SK-MEL-5 (cell line): Measurements from ENCODE around the gene RARB. TPM values are rescaled to one million over a fixed set of nuclear protein-coding genes. Genes with fewer than 3 reads are reported as not detected.

Source experiments
- DNase-seq: peaks from one replicate; pipeline ENCODE4 v3.0.0-alpha.2; 2016; ENCODE audit warnings: low read depth, low spot score
- in situ Hi-C: cut with HindIII; loops from 2 replicates; pipeline ENCODE4 v1.10.0; 2016; ENCODE audit warnings: low sequenced_read_pairs, high pct_unique_total_duplicates, low pct_unique_long_range_greater_than_20kb
- total RNA-seq: library from RNA; depleted of rRNA; stranded (reverse); fragments of >200 nt; shearing (Covaris generic); gene quantifications from 2 replicates; pipeline ENCODE4 v1.2.3, GENCODE V29; 2014

RARB gene
- total RNA-seq, 1 experiment from 2014 or later: 0.87 TPM

DNA sequence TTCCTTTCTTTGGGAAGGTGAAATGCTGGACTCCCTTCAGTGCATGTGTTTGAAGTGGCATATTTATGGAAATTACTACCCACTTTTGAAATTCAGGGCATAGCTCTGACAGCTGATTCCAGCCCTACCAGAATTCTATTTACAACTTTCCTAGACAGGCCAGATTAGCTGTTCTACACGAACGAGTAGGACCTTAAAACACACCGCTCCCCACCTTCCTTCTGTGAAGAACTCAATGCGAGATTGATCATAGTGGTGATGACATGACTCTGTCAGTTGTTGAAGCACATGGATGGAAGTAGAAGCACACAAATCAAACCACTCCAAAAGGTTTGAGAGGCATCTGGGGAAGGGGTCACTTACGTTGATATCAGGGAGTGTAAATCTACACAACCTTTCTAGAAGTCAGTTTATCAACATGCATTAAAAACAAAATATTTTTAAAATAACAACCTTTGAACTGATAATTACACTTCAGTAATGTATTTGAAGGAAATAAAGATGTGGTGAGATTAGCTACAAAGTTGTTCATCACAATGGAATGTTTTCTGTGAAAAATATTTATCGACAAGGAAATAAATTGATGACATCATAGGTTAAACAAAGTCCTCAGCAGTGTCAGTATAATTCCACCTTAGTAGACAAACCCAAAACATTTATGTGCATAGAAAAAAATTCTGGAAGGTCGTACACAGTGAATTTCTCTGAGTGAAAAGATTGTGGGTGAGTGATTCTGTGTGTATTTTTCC lies 29.8 kb downstream of the RARB start:
- in situ Hi-C loops: no loop called here
- DNase-seq: no peak

DNA sequence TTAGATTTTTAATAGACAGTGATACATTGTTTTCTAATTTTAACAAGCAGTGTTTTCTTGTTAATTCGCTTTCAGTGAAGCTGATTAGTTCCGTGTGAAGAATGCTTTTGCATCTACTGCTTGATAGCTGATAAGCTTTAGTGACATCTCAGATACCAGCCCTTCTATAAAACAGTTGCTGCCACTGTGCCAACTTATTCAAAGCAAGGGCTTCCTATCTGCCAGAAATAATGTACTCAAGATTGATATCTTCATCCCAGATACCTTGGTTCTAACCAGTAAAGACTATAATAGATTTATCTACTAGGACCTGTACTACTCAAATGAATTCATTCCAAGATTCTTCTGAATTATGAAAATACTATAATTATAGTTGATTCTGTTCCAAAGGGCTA lies 30.4 kb downstream of the RARB start:
- DNase-seq: no peak
- in situ Hi-C loops: no loop called here

DNA sequence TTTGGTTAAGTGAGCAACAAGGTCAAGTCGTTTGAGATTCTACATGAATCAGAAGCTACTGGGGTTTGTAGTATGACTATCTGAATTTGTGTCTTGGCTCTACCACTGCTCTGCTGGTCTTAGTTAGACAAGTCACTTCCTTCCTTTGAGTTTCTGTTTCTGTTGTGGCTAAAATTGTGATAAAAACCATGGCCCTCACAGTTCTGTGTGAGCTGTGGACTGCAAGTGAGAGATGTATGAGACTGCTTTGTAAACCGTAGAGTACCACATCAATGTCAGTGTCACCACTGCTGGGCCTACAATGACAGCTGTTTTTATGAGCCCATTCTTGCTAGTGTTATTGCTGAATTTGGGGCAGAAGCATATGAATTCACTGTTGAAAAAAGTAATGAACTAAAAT lies 32.7 kb downstream of the RARB start:
- DNase-seq: no peak
- in situ Hi-C loops: no loop called here

DNA sequence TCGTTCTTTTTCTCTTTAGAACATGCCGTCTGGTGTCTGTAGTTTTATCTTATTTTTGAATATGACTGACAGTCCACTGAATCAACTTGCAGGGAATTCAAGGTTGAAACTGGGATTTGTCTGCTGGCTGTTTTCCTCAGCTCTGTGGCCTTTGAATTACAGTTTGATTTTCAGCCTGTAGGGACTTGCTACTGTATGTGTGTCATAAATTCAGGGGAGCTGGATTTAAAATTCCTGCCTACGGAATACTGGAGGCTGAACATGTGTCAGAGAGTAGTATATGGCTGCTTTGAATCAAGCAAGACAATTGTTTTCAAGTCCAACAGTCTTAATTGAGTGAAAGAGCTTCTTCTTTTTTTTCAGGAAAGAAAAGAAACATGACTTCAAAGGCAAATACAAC lies 33.9 kb downstream of the RARB start:
- in situ Hi-C loops: no loop called here
- no peak for DNase-seq

DNA sequence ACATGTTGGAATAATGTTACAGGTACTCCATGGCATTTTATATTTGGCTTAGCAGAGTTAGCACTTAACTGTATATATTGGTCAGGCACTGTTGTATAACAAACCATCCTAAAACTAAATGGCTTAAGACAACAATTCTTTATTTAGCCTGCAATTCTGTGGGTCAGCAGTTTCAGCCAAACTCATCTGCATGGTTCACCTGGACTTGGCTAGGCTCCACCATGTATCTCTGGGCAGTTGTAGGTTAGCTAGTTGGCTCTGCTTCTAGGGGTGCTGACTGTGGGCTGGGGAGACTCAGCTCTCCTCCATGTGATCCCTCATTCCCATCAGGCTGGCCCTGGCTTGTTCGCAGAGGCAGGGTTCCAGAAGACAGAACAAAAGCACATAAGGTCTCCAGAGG lies 34.4 kb downstream of the RARB start:
- in situ Hi-C loops: no loop called here
- DNase-seq: no peak

DNA sequence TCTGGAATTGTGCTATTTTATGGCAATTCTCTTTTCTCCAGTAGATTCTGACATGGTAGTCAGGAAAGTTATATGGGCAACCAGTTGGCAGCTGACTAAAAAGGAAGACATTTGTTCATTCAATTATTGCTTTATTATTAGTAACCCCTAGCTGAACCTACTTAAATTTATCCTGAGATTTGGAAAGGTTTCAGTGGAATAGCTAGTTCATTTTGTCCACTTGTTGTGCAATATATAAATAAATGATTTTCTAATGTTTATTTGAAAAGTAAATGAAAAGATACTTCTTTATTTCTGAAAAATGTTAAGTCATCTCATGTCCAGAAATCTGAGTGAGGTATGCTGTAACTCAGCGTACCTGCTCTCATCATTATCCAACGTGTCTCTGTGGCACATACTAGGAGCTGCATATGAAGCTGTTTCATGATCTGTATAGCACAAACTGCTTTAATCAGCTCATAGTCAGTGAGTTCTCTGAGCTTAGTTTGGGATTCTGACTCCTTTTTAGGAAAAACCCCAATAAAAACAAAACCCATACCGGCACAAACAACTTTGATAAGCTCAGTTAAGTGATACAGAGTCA lies 35.9 kb downstream of the RARB start:
- no peak for DNase-seq
- in situ Hi-C loops: no loop called here

DNA sequence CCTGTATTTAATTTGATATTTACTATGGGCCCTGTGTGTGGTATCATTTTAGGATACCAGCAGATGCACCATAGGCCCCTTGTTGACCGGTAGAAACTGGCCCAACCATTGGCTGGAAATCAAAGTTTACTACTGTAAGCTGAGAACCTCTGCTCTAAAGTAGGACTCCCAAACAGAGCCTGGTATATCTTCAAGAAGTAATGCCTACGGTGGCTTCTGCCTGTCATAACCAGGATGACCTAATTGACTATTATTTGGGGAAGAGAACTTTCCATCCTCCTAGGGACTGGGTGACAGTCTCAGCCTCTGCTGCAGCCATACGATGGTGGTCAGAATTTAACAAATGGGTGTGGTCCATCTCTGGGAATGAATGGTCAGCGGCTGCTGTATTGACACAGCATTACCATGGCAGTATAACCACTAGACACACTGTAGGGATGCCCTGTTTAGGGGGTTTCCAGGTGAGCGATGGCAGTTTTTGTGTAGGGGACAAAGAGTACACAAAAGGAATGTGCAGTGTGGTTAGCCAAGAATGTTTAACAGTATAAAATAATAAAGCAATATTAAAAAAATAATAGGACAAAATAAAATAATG lies 37.3 kb downstream of the RARB start:
- DNase-seq: no peak
- in situ Hi-C loops: no loop called here

DNA sequence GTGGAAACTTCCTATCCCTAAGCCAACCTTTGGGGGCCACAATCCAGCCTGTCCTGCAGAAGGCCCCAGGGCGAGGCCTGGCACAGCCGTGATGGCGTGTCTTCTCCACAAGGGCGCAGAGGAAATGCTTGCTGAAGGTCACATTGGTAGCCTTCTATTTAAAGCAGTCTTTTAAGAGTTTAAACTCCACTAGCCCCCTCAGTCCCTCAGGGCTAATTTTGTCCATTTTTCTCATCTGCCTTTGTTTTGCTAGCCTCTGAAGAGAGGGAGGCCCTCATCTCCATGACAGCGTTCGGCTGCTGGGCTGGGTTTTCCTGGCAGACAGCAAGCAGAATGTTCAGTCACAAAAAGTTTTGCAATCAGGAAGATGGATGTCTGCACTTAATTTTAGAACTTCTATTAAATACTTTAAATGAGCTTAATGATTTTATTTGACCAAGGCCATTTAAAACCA lies 40.8 kb downstream of the RARB start:
- in situ Hi-C loops: no loop called here
- peak; percentile 55 for DNase-seq

DNA sequence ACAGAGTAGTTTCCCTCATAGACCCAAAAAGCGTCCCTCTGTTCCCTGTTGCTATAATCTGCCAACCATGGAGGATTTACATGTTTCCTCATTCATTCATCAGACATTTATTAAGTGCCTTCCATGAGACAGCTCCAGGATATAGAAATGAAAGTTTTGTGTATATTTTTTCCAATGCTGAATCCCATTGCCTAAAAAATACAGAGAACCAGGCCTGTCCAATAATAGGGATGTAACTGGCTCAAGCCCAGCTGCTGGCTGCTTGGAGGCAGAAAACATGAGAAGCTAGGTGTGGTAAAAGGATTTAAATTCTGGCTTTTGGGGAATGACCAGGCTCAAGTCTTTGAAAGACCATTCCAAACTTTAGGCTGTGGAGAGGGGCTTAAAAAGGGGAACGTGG lies 41.5 kb downstream of the RARB start:
- in situ Hi-C loops: no loop called here
- no peak for DNase-seq

DNA sequence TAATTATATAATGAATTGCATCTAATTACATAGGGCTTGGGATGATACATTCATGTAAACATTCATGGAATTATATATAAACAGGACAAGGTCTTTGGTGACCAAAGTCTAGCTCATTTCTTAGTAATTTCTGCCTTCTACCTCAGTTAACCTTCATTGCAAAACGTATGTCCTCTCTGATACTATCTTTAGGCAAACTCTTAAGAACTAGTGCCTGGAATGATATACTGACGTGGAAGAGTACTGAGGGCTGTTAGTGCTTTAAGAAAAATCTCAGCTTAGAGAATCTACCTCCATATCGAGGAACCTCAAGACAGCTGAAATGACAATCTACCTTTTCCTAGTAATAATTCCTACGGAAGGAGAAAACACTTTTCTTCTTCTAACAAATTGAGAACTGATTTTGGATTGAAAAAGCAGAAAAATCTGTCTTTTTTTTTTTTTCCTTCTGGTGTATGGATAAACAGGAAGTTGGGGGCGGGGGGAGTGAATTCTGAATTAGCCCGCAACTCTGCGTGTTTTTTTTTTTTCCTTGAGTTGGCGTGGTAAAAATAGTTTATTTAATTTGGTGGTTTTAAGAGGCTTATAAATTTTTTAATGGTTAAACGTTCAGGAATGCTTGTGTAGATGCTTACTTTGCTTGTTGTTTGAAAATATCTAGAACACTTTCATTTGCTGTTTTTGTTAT lies 43.2 kb downstream of the RARB start:
- no peak for DNase-seq
- in situ Hi-C loops: no loop called here

DNA sequence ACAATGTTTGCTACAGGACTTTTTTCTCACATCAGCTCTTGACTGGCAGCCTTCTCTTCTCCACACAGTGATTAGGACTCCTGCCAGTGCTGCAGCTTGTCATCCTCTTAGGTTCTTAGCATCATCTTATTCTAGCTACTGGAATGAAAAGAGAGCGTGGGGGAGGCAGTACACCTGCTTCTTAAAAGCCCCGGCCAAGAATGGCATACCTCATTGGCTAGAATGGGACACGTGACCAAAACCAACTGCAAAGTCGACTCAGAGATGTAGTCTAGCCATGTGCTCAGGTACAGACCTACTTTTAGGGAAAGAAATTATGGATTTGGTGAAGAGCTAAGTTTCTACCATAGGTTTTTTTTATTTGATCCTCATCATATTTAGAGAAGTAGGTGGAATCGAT lies 44.1 kb downstream of the RARB start:
- DNase-seq: no peak
- in situ Hi-C loops: no loop called here

DNA sequence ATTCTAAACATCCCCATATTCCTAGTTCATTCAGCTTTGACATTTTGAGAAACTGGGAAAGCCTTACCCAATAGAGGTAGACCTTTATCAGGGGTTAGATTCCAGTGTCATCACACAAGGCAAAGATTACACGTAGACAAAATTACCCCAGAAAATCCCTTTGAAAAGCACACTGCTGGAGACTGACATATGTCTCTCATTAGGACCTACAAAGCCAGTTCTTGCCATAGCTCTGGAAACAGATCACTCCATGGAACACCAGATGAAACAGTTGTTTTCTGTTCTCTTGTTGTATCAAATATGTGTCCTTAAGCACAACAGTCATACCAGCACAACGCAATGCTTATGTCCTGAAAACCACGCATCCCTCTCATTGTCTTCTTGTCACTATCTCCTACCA lies 44.7 kb downstream of the RARB start:
- in situ Hi-C loops: no loop called here
- DNase-seq: peak; percentile 31

DNA sequence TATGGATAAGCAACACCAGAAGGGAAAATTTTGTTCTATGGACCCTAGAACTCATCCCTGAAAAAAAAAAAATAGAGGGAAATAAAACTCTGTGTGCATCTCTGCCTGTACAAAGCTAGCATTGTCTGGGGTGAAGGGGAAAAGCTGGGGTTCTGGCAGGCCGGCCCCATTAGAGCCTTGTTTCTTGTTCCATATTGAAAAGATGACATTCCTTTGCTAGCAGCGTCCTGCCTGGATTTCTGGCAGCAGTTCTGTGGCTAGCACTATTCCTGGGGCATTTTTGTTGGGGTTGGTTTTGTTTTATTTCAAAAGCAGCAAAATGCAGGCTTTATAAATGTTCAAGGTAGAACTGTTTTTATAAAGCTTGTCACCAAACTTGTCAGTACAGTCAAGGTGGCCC lies 45.2 kb downstream of the RARB start:
- DNase-seq: peak; percentile 62
- in situ Hi-C loops: no loop called here

DNA sequence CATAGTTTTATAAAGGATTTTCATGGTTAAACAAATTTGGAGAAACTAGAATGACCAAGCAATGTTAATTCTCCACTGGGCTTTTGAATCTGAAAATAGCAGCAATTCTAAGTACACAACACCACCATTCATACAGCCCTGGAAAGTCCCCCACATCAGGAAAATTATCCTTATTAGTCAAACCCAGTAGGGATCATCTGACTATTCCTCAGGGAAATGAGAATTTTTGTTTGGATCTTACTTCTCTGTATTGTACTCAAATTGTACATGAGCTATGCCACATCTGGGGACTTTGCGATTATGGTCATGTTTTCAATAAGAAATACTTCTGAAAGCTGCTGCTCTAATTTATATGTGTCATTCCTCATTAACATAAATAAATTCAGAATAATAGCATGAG lies 46.0 kb downstream of the RARB start:
- in situ Hi-C loops: no loop called here
- peak; percentile 91 for DNase-seq

DNA sequence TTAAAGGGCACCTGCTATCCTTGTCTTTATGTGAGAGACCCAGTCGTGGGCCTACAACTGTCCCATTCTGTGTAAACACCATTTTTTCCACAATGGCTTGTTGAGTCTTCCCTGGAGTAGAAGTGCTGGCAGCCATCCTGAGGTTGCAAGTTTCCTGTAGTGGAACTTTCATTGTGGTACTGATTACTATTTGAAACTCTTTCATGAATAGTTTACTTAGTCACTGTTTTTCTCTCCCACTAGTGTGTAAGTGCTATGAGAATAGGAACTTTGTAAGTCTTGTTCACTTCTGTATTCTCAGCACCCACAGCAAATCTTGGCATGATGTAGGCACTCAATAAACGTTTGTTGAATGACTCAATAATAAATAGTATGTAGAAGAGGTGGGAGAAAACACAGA lies 48.6 kb downstream of the RARB start:
- in situ Hi-C loops: no loop called here
- DNase-seq: no peak

DNA sequence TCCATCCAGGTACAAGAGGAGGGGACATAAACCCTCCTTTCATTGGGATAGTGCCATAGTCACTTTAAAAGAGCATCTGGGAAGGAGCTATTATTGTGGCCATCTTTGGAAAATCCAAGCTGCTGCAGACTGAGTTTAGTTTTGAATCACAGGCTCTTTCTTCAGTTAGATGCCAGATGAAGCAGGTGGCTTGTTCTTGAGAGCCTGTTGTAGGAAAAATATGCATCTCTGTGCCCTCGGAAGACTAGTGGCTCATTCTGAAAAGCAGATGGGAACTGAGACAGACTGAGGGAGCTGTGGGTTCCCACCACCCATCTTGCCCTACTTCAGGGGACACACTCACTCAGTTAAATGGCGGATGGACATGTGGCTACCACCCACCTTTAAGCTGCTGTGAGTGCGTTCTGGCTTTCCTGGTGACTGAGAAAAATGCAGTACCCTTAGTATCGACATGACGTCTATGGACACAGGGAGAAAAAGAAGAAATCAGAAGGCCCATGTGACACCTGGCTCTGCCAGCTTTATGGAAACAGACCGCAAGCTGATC lies 50.2 kb downstream of the RARB start:
- in situ Hi-C loops: no loop called here
- DNase-seq: no peak

DNA sequence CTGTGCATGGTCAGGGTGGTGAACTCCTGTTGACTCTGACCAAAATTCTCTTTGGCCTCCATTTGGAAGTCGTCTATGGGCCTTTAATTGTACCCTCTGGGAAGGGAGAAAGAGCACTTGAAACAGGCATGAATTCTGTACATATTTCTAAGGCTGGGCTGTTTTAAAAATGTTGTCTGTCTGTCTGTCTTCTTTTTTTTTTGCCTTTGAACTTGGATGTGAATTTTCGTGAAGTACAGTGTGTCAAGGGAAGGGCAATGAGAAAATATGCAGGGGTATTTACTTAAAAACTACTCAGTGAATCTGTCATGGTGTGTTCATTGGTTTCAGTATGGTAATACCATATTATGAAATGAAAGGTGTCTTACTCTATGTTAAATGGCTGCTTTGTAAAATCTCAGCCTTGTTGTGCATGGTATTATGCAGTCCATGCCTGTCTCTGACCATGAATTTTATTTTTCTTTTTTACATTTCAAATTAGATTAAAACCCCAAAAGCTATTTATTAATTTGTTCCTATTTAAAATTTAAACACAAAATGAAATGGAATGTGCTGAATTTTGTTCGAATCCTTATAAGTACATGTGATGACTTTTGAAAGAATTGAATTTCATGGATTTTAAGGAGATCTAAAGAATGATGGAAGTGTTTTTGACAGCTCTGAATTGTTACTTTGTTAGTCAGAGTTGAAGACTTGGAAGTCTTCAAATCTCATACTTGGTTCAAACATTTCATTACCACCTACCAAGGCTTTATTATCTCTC lies 51.1 kb downstream of the RARB start:
- in situ Hi-C loops: no loop called here
- no peak for DNase-seq

DNA sequence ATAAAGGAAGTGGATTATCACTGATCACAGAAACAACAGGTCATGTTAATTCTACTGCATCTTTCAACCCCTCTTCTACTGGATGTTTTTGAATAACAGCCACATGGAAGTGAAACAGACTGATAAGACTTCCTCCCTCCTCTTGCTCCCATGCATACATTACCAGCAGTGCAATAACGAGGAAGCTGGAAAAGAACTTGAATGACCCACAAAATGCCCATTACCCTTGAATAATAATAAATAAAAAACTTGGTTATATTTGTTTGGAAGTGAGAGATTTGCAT lies 51.6 kb downstream of the RARB start:
- DNase-seq: no peak
- in situ Hi-C loops: no loop called here
